Natural killer cell treated with Interleukin-12 subunit alpha and Interleukin-12 subunit beta and Interleukin-15 and Interleukin-18, amount 100 ng/mL, for 72 hours (primary cell): Measurements from ENCODE around the gene FBN1. TPM values are rescaled to one million over a fixed set of nuclear protein-coding genes. Genes with fewer than 3 reads are reported as not detected.

Experiments
- ATAC-seq, 2 donors: fragments of 150-1000 bp; cut with Tn5 transposase in 1 of 2; sonication (Bioruptor Pico), chemical (Tn5 transposase) in 1 of 2; 2 replicates each; pipeline ENCODE4 v1.10.0; 2021
- DNase-seq: peaks from one replicate; pipeline ENCODE4 v3.0.0; 2022; ENCODE audit warnings: low spot score
- H3K27ac Mint-ChIP-seq, 2 donors: 1 replicate in 1 of 2; 2 replicates in 1 of 2; pipeline ENCODE4 v1.8.0; 2022; ENCODE audit warnings: mixed read lengths in 2 of 2, mild to moderate bottlenecking in 1 of 2, moderate library complexity in 1 of 2
- H3K27me3 Mint-ChIP-seq, 2 donors: 1 replicate in 1 of 2; 2 replicates in 1 of 2; pipeline ENCODE4 v1.8.0; 2022; ENCODE audit warnings: mixed read lengths in 2 of 2
- H3K36me3 Mint-ChIP-seq: one replicate; pipeline ENCODE4 v1.8.0; 2022; ENCODE audit warnings: mixed read lengths
- H3K4me1 Mint-ChIP-seq, 2 donors: 1 replicate in 1 of 2; 2 replicates in 1 of 2; pipeline ENCODE4 v1.8.0; 2022; ENCODE audit warnings: low read depth in 2 of 2, mixed read lengths in 2 of 2, mild to moderate bottlenecking in 1 of 2
- H3K4me3 Mint-ChIP-seq: one replicate; pipeline ENCODE4 v1.8.0; 2022; ENCODE audit warnings: mixed read lengths
- H3K9me3 Mint-ChIP-seq: 2 replicates; pipeline ENCODE4 v1.8.0; 2022; ENCODE audit warnings: mixed read lengths
- total RNA-seq, 2 donors: library from RNA; stranded (reverse); gene quantifications; one replicate each; pipeline ENCODE4 v1.2.3, GENCODE V29; 2022

Gene FBN1
- total RNA-seq, 2 donors from 2014 or later, result 0.29 to 0.59 TPM

- DNase-seq, result no peak
- Mint-ChIP-seq H3K36me3 (no peaks in the 10 kb centered on the region), H3K27me3 (no peaks in the 10 kb centered on the region), H3K4me3 (no peak overlapping the region), H3K9me3 (no peaks in the 10 kb centered on the region), H3K27ac (no peak overlapping the region), H3K4me1 (no peaks in the 10 kb centered on the region)
- ATAC-seq, result no peak
These were observed 182.8 kb downstream of the FBN1 start for GRCh38 chr15:48462688-48463087.

- no peaks in the 10 kb centered on the region for H3K9me3 Mint-ChIP-seq
- H3K36me3 Mint-ChIP-seq, result no peaks in the 10 kb centered on the region
- H3K27me3 Mint-ChIP-seq, result no peaks in the 10 kb centered on the region
- no peak overlapping the region for H3K27ac Mint-ChIP-seq
- H3K4me3 Mint-ChIP-seq, result no peak overlapping the region
- H3K4me1 Mint-ChIP-seq, result no peaks in the 10 kb centered on the region
- DNase-seq (no peak), ATAC-seq (no peak)
These were observed 185.7 kb downstream of the FBN1 start for GRCh38 chr15:48459571-48460442.

GRCh38 chr15:48458876-48459275 is 186.6 kb downstream of the FBN1 start:
- Mint-ChIP-seq H3K27ac (no peak overlapping the region), H3K27me3 (no peaks in the 10 kb centered on the region), H3K4me3 (no peak overlapping the region), H3K4me1 (no peaks in the 10 kb centered on the region), H3K36me3 (no peaks in the 10 kb centered on the region), H3K9me3 (no peaks in the 10 kb centered on the region)
- DNase-seq (no peak), ATAC-seq (no peak)

- no peaks in the 10 kb centered on the region for H3K9me3 Mint-ChIP-seq
- H3K27me3 Mint-ChIP-seq, result no peaks in the 10 kb centered on the region
- H3K4me3 Mint-ChIP-seq, result no peak overlapping the region
- ATAC-seq (no peak), DNase-seq (no peak)
- H3K27ac Mint-ChIP-seq, result no peak overlapping the region
- no peaks in the 10 kb centered on the region for H3K4me1 Mint-ChIP-seq
- H3K36me3 Mint-ChIP-seq, result no peaks in the 10 kb centered on the region
These were observed 189.4 kb downstream of the FBN1 start for GRCh38 chr15:48456134-48456533.

GRCh38 chr15:48451736-48452135 is 193.8 kb downstream of the FBN1 start:
- no peaks in the 10 kb centered on the region for H3K4me1 Mint-ChIP-seq
- DNase-seq (no peak), ATAC-seq (no peak)
- H3K36me3 Mint-ChIP-seq, result no peaks in the 10 kb centered on the region
- no peak overlapping the region for H3K27ac Mint-ChIP-seq
- H3K9me3 Mint-ChIP-seq, result no peaks in the 10 kb centered on the region
- H3K27me3 Mint-ChIP-seq, result peaks cover 0 to 7% of the 10 kb centered on the region in 2 donors
- H3K4me3 Mint-ChIP-seq, result no peak overlapping the region

GRCh38 chr15:48451241-48451640 is 194.3 kb downstream of the FBN1 start:
- ATAC-seq (no peak), DNase-seq (no peak)
- Mint-ChIP-seq H3K4me3 (no peak overlapping the region), H3K36me3 (no peaks in the 10 kb centered on the region), H3K27me3 (peaks cover 0 to 7% of the 10 kb centered on the region in 2 donors), H3K9me3 (no peaks in the 10 kb centered on the region), H3K4me1 (no peaks in the 10 kb centered on the region), H3K27ac (no peak overlapping the region)

GRCh38 chr15:48449734-48450133 is 195.8 kb downstream of the FBN1 start:
- H3K27me3 Mint-ChIP-seq, result peaks cover 0 to 7% of the 10 kb centered on the region in 2 donors
- no peak overlapping the region for H3K27ac Mint-ChIP-seq
- H3K9me3 Mint-ChIP-seq, result no peaks in the 10 kb centered on the region
- H3K4me3 Mint-ChIP-seq, result no peak overlapping the region
- no peaks in the 10 kb centered on the region for H3K4me1 Mint-ChIP-seq
- no peak for DNase-seq
- ATAC-seq, result no peak
- H3K36me3 Mint-ChIP-seq, result no peaks in the 10 kb centered on the region

- Mint-ChIP-seq H3K4me3 (no peak overlapping the region), H3K4me1 (no peaks in the 10 kb centered on the region), H3K9me3 (no peaks in the 10 kb centered on the region), H3K27ac (no peak overlapping the region), H3K27me3 (peaks cover 0 to 7% of the 10 kb centered on the region in 2 donors), H3K36me3 (no peaks in the 10 kb centered on the region)
- DNase-seq, result no peak
- no peak for ATAC-seq
These were observed 197.9 kb downstream of the FBN1 start for GRCh38 chr15:48447657-48448056.

- Mint-ChIP-seq H3K27ac (no peak overlapping the region), H3K4me3 (no peak overlapping the region)
These were observed 198.5 kb downstream of the FBN1 start for GRCh38 chr15:48447058-48447457.

GRCh38 chr15:48442011-48442410 is 203.5 kb downstream of the FBN1 start:
- ATAC-seq, result no peak

More at GRCh38 chr15:48447058-48447457, 198.5 kb downstream of the FBN1 start:
- Mint-ChIP-seq H3K36me3 (no peaks in the 10 kb centered on the region), H3K4me1 (no peaks in the 10 kb centered on the region), H3K9me3 (no peaks in the 10 kb centered on the region), H3K27me3 (peaks cover 0 to 7% of the 10 kb centered on the region in 2 donors)
- DNase-seq (no peak), ATAC-seq (no peak)

GRCh38 chr15:48440084-48440483 is 205.4 kb downstream of the FBN1 start:
- H3K27ac Mint-ChIP-seq, result no peak overlapping the region
- no peaks in the 10 kb centered on the region for H3K4me1 Mint-ChIP-seq
- no peak overlapping the region for H3K4me3 Mint-ChIP-seq
- H3K36me3 Mint-ChIP-seq, result no peaks in the 10 kb centered on the region
- no peaks in the 10 kb centered on the region for H3K27me3 Mint-ChIP-seq
- ATAC-seq, result no peak
- no peak for DNase-seq
- no peaks in the 10 kb centered on the region for H3K9me3 Mint-ChIP-seq

More at GRCh38 chr15:48442011-48442410, 203.5 kb downstream of the FBN1 start:
- no peaks in the 10 kb centered on the region for H3K27me3 Mint-ChIP-seq
- H3K27ac Mint-ChIP-seq, result no peak overlapping the region
- H3K4me3 Mint-ChIP-seq, result no peak overlapping the region
- no peaks in the 10 kb centered on the region for H3K4me1 Mint-ChIP-seq
- no peak for DNase-seq
- H3K36me3 Mint-ChIP-seq, result no peaks in the 10 kb centered on the region
- H3K9me3 Mint-ChIP-seq, result no peaks in the 10 kb centered on the region

- Mint-ChIP-seq H3K36me3 (no peaks in the 10 kb centered on the region), H3K27me3 (no peaks in the 10 kb centered on the region), H3K9me3 (no peaks in the 10 kb centered on the region), H3K4me3 (no peak overlapping the region), H3K4me1 (no peaks in the 10 kb centered on the region), H3K27ac (no peak overlapping the region)
- ATAC-seq (no peak), DNase-seq (no peak)
These were observed 208.3 kb downstream of the FBN1 start for GRCh38 chr15:48437178-48437577.

- no peaks in the 10 kb centered on the region for H3K27me3 Mint-ChIP-seq
- no peak overlapping the region for H3K4me3 Mint-ChIP-seq
- no peak overlapping the region for H3K27ac Mint-ChIP-seq
- H3K9me3 Mint-ChIP-seq, result no peaks in the 10 kb centered on the region
- H3K4me1 Mint-ChIP-seq, result no peaks in the 10 kb centered on the region
- ATAC-seq (no peak), DNase-seq (no peak)
- H3K36me3 Mint-ChIP-seq, result no peaks in the 10 kb centered on the region
These were observed 210.2 kb downstream of the FBN1 start for GRCh38 chr15:48435321-48435720.

- DNase-seq (no peak), ATAC-seq (no peak)
- H3K27me3 Mint-ChIP-seq, result no peaks in the 10 kb centered on the region
- H3K4me1 Mint-ChIP-seq, result no peaks in the 10 kb centered on the region
- no peaks in the 10 kb centered on the region for H3K36me3 Mint-ChIP-seq
- no peaks in the 10 kb centered on the region for H3K9me3 Mint-ChIP-seq
- no peak overlapping the region for H3K4me3 Mint-ChIP-seq
- H3K27ac Mint-ChIP-seq, result no peak overlapping the region
These were observed 212.2 kb downstream of the FBN1 start for GRCh38 chr15:48433226-48433886.
